Tibial nerve (tissue), 4 donors: ENCODE results near the gene CHRNA10. TPM values are rescaled to one million over a fixed set of nuclear protein-coding genes. Genes with fewer than 3 reads are reported as not detected.

Experiments
- DNase-seq, 2 donors: peaks; one replicate each; pipeline ENCODE4 v3.0.0-alpha.2; 2019; ENCODE audit warnings: low spot score in 2 of 2
- H3K27ac ChIP-seq, 4 donors: fragments of 200-600 bp; sonication (generic) in 3 of 4; one replicate each; pipeline ENCODE4 v1.5.1; 2017 to 2019; ENCODE audit warnings: mild to moderate bottlenecking in 1 of 4
- H3K27me3 ChIP-seq, 2 donors: fragments of 200-600 bp; sonication (generic) in 1 of 2; one replicate each; pipeline versions ENCODE4 v1.5.1 to v1.6.0; 2017 to 2019
- H3K36me3 ChIP-seq, 3 donors: fragments of 200-600 bp; sonication (generic); one replicate each; pipeline ENCODE4 v1.5.1; 2018 to 2019
- H3K4me1 ChIP-seq, 4 donors: fragments of 200-600 bp; sonication (generic) in 3 of 4; one replicate each; pipeline ENCODE4 v1.5.1; 2017 to 2019
- H3K4me3 ChIP-seq, 4 donors: fragments of 200-600 bp; sonication (generic) in 3 of 4; one replicate each; pipeline ENCODE4 v1.5.1; 2017 to 2019; ENCODE audit warnings: mild to moderate bottlenecking in 1 of 4, moderate library complexity in 1 of 4
- H3K9me3 ChIP-seq, 4 donors: fragments of 200-600 bp; sonication (generic) in 3 of 4; one replicate each; pipeline ENCODE4 v1.5.1; 2017 to 2019
- CTCF ChIP-seq, 5 experiments: fragments of 200-600 bp in 3 of 5; fragments of 450-650 bp in 2 of 5; sonication (generic) in 3 of 5; IDR thresholded peaks; one replicate each; pipeline ENCODE4 v1.5.1; 2016 to 2019; ENCODE audit warnings: antibody characterized with exemption in 5 of 5, mild to moderate bottlenecking in 3 of 5, moderate library complexity in 2 of 5
- EP300 ChIP-seq, 2 donors: sonication (generic); formaldehyde crosslinking; IDR thresholded peaks; one replicate each; pipeline ENCODE4 v1.6.1; 2017; ENCODE audit warnings: antibody characterized with exemption in 2 of 2, mild to moderate bottlenecking in 1 of 2
- POLR2A ChIP-seq, 2 donors: fragments of 450-650 bp; IDR thresholded peaks; one replicate each; pipeline ENCODE4 v1.6.1; 2017; ENCODE audit warnings: antibody characterized with exemption in 2 of 2, mild to moderate bottlenecking in 2 of 2, moderate library complexity in 2 of 2
- WGBS, 2 donors: methylation state at CpG; one replicate each; pipeline ENCODE4 v1.1.5; 2018; 5-methylcytosine and 5-hydroxymethylcytosine counted together
- total RNA-seq, 4 donors: library from RNA; depleted of rRNA; stranded (reverse); fragments of >200 nt; gene quantifications; one replicate each; pipeline ENCODE4 v1.1.0, GENCODE V29; 2016

The CHRNA10 gene
- total RNA-seq, 4 donors from 2014 or later = 0.42 to 2.1 (median 0.83) TPM

GRCh38 chr11:3703383-3703782 lies 32.2 kb upstream of the CHRNA10 start:
- DNase-seq = no peak
- TF ChIP-seq CTCF (IDR thresholded peaks at IDR 0.05) (no peak), POLR2A (IDR thresholded peaks at IDR 0.05) (no peak), EP300 (IDR thresholded peaks at IDR 0.05) (no peak)
- no peaks in the 10 kb centered on the region for H3K4me1 ChIP-seq
- H3K4me3 ChIP-seq = no peak overlapping the region
- peaks cover 0 to 85% (median 26%) of the 10 kb centered on the region in 3 donors for H3K36me3 ChIP-seq
- H3K27me3 ChIP-seq = no peaks in the 10 kb centered on the region
- no peak overlapping the region for H3K27ac ChIP-seq
- 93 to 95% methylated on average over 3 of the region's 3 CpGs for WGBS, 2 donors
- no peaks in the 10 kb centered on the region for H3K9me3 ChIP-seq

- Histone ChIP-seq H3K9me3 (no peaks in the 10 kb centered on the region), H3K27me3 (no peaks in the 10 kb centered on the region), H3K4me1 (no peaks in the 10 kb centered on the region), H3K36me3 (peaks cover 3 to 94% (median 26%) of the 10 kb centered on the region in 3 donors), H3K27ac (no peak overlapping the region), H3K4me3 (no peak overlapping the region)
- DNase-seq = no peak
- TF ChIP-seq CTCF (IDR thresholded peaks at IDR 0.05) = no peak
- no peak for TF ChIP-seq EP300 (IDR thresholded peaks at IDR 0.05)
- TF ChIP-seq POLR2A (IDR thresholded peaks at IDR 0.05) = no peak
- WGBS, 2 donors = 94 to 95% methylated on average over 2 of the region's 2 CpGs
Observed at GRCh38 chr11:3700910-3701309, 29.7 kb upstream of the CHRNA10 start.

DNA sequence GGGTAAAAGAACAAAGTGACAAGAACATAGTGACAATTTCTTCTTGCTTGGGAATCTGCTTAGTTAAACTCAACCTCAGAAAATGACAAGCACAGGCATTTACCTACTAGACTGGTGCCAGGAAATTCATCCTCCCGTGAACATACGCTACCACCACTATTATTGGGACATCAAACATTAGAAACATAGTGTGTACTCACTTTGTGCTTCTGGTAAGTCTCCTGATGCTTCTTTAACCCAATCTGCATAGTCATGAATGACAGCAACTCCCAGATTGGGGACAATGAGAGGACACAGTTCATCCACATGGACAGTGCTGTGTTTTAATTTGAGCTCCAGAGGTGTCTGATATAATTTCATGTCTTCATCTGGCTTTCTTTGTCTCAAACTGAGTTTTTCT lies 29.2 kb upstream of the CHRNA10 start:
- peaks cover 3 to 94% (median 31%) of the 10 kb centered on the region in 3 donors for H3K36me3 ChIP-seq
- WGBS, 2 donors = 91 to 96% methylated on average over 2 of the region's 2 CpGs

DNA sequence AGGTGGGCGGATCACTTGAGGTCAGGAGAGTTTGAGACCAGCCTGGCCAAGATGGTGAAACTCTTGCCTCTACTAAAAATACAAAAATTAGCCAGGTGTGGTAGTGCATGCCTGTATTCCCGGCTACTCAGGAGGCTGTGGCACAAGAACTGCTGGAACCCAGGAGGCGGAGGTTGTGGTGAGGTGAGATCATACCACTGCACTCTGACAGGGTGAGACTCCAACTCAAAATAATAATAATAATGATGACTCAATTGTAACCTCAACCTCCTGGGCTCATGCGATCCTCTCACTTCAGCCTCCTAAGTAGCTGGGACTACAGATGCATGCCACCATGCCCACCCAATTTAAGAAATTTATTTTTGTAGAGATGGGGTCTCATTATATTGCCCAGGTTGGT lies 15.6 kb upstream of the CHRNA10 start:
- no peak for DNase-seq
- no peaks in the 10 kb centered on the region for H3K9me3 ChIP-seq
- no peaks in the 10 kb centered on the region for H3K27me3 ChIP-seq
- 71% methylated on average over 4 of the region's 4 CpGs for WGBS, 2 donors
- no peak overlapping the region for H3K27ac ChIP-seq
- H3K36me3 ChIP-seq = peaks cover 0 to 98% (median 21%) of the 10 kb centered on the region in 3 donors
- TF ChIP-seq POLR2A (IDR thresholded peaks at IDR 0.05) (no peak), CTCF (IDR thresholded peaks at IDR 0.05) (no peak)
- H3K4me3 ChIP-seq = no peak overlapping the region
- H3K4me1 ChIP-seq = peaks cover 0 to 5% (median 0%) of the 10 kb centered on the region in 4 donors

More for the DNA sequence above, 29.2 kb upstream of the CHRNA10 start:
- no peak overlapping the region for H3K27ac ChIP-seq
- no peak for DNase-seq
- no peaks in the 10 kb centered on the region for H3K9me3 ChIP-seq
- no peak for TF ChIP-seq EP300 (IDR thresholded peaks at IDR 0.05)
- no peak for TF ChIP-seq CTCF (IDR thresholded peaks at IDR 0.05)
- TF ChIP-seq POLR2A (IDR thresholded peaks at IDR 0.05) = no peak
- H3K4me1 ChIP-seq = no peaks in the 10 kb centered on the region
- no peaks in the 10 kb centered on the region for H3K27me3 ChIP-seq
- H3K4me3 ChIP-seq = no peak overlapping the region

- 88 to 89% methylated on average over 7 of the region's 7 CpGs for WGBS, 2 donors
- Histone ChIP-seq H3K27ac (no peak overlapping the region), H3K4me1 (peaks cover 0 to 5% (median 0%) of the 10 kb centered on the region in 4 donors), H3K9me3 (no peaks in the 10 kb centered on the region), H3K27me3 (no peaks in the 10 kb centered on the region), H3K36me3 (peaks cover 0 to 98% (median 25%) of the 10 kb centered on the region in 3 donors), H3K4me3 (no peak overlapping the region)
- no peak for DNase-seq
- TF ChIP-seq CTCF (IDR thresholded peaks at IDR 0.05) (no peak), POLR2A (IDR thresholded peaks at IDR 0.05) (no peak), EP300 (IDR thresholded peaks at IDR 0.05) (no peak)
Observed at GRCh38 chr11:3685923-3686322, 14.7 kb upstream of the CHRNA10 start.
